Measurements from ENCODE around the gene TMPRSS2.

The TMPRSS2 gene

GRCh38 chr21:41530366-41530765 is 22.4 kb upstream of the TMPRSS2 start:
- Histone ChIP-seq H3K36me3 (ENCODE audit: control insufficient read depth, insufficient read depth, low read length) (no peaks in the 10 kb centered on the region), H3K27me3 (ENCODE audit: control insufficient read depth, insufficient read depth, low read length) (no peaks in the 10 kb centered on the region)

GRCh38 chr21:41529769-41530168 is 21.8 kb upstream of the TMPRSS2 start:
- DNase-seq (ENCODE audit: low read depth, low spot score), result no peak
- Histone ChIP-seq H3K36me3 (ENCODE audit: control insufficient read depth, insufficient read depth, low read length) (no peaks in the 10 kb centered on the region), H3K9me3 (ENCODE audit: control insufficient read depth, insufficient read depth, low read length) (no peaks in the 10 kb centered on the region), H3K27ac (ENCODE audit: low read length) (no peak overlapping the region), H3K27me3 (ENCODE audit: control insufficient read depth, insufficient read depth, low read length) (no peaks in the 10 kb centered on the region), H3K4me1 (ENCODE audit: control insufficient read depth, insufficient read depth, low read length) (peaks cover 2% of the 10 kb centered on the region; the same call in 1 of the 2 replicates), H3K4me3 (ENCODE audit: low read length) (no peak overlapping the region)
- WGBS (ENCODE audit: insufficient coverage, insufficient read length), result no CpG with 5 or more reads among the region's 9 CpGs

More at GRCh38 chr21:41530366-41530765, 22.4 kb upstream of the TMPRSS2 start:
- WGBS (ENCODE audit: insufficient coverage, insufficient read length), result no CpG with 5 or more reads among the region's 4 CpGs
- H3K9me3 ChIP-seq (ENCODE audit: control insufficient read depth, insufficient read depth, low read length), result no peaks in the 10 kb centered on the region
- no peak overlapping the region for H3K4me3 ChIP-seq (ENCODE audit: low read length)
- H3K4me1 ChIP-seq (ENCODE audit: control insufficient read depth, insufficient read depth, low read length), result peaks cover 2% of the 10 kb centered on the region; the same call in 1 of the 2 replicates
- no peak for DNase-seq (ENCODE audit: low read depth, low spot score)
- H3K27ac ChIP-seq (ENCODE audit: low read length), result no peak overlapping the region

DNA sequence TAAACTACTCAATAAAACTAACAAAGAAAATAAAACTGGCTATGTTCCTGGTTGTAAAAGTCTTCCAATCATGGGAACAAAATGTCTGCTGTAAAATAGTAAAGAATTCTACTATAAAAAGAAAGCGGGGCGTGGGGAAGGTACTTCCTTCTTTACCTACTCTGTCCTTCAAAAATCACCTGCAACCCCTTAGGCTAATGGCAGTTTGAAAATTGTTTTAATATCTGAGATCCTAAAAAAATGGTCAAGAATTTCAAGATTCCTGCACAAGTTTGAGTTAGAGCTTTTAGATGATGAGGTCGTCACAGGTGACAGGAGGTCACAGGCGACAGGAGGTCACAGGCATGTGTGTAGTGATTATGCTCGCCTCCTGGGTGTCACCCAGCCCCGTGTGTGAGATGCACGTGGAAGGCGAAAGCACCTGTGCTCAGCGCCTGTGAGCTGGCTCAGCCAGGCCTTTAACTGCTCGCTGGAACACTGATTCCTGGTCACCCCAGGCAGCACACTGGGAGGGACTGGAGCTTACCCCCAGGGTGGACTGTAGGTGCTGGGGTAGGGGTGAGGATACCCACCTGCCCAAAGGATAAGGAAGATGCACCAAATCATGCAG is 18.6 kb upstream of the TMPRSS2 start:
- no peak for DNase-seq (ENCODE audit: low read depth, low spot score)
- peaks cover 2% of the 10 kb centered on the region; the same call in 1 of the 2 replicates for H3K4me1 ChIP-seq (ENCODE audit: control insufficient read depth, insufficient read depth, low read length)
- no peak overlapping the region for H3K27ac ChIP-seq (ENCODE audit: low read length)
- WGBS (ENCODE audit: insufficient coverage, insufficient read length), result no CpG with 5 or more reads among the region's 10 CpGs
- no peaks in the 10 kb centered on the region for H3K27me3 ChIP-seq (ENCODE audit: control insufficient read depth, insufficient read depth, low read length)
- no peaks in the 10 kb centered on the region for H3K36me3 ChIP-seq (ENCODE audit: control insufficient read depth, insufficient read depth, low read length)
- no peak overlapping the region for H3K4me3 ChIP-seq (ENCODE audit: low read length)
- H3K9me3 ChIP-seq (ENCODE audit: control insufficient read depth, insufficient read depth, low read length), result no peaks in the 10 kb centered on the region

DNA sequence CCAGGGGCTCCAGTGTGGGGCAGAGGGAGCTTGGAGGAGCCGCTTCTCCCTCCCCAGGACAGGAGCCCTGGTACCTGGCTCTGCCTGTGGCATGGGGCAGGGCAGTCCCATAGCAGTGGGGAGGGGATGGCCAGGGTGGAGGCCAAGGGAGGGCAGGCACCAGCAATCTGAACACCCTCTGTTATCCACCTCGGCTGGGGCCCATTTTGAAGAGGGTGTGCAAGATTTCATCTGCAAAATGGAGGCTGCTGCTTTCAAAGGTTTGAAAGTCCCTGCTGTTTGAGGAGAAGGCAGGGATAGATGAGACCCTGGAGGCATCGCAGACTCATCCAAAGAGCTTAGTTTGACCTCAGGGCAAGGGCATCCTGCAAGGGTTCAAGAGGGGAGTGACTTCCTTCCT is 15.2 kb upstream of the TMPRSS2 start:
- Histone ChIP-seq H3K27me3 (ENCODE audit: control insufficient read depth, insufficient read depth, low read length) (no peaks in the 10 kb centered on the region), H3K4me3 (ENCODE audit: low read length) (no peak overlapping the region), H3K36me3 (ENCODE audit: control insufficient read depth, insufficient read depth, low read length) (no peaks in the 10 kb centered on the region), H3K27ac (ENCODE audit: low read length) (no peak overlapping the region), H3K4me1 (ENCODE audit: control insufficient read depth, insufficient read depth, low read length) (no peaks in the 10 kb centered on the region), H3K9me3 (ENCODE audit: control insufficient read depth, insufficient read depth, low read length) (no peaks in the 10 kb centered on the region)
- WGBS (ENCODE audit: insufficient coverage, insufficient read length), result no CpG with 5 or more reads among the region's 3 CpGs
- no peak for DNase-seq (ENCODE audit: low read depth, low spot score)

DNA sequence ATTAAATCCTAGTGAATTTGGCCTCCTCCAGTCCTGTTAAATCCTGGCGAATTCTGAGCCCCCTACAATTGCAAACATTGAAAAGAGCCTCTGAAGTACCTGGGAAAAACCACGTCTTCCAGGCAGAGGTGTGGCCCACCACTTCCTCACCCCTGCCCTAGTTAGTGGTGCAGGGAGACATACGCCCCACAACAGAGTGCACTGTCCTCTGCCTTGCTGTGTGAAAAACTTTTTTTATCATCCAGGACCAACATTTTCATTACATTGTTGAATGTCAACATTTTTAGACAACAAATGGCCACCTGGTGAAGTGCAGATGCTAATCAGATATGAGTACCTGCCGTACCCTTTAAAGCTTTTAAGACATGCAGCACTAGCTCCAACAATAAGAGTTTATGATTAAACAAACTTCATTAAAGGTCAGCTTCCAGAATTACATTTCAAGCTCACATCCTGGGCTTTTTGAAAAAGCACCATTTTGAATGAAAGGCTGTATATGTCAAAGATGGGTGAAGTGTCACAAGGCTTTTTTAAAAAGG is 13.6 kb upstream of the TMPRSS2 start:
- no peaks in the 10 kb centered on the region for H3K4me1 ChIP-seq (ENCODE audit: control insufficient read depth, insufficient read depth, low read length)
- WGBS (ENCODE audit: insufficient coverage, insufficient read length), result no CpG with 5 or more reads among the region's 4 CpGs
- DNase-seq (ENCODE audit: low read depth, low spot score), result no peak

DNA sequence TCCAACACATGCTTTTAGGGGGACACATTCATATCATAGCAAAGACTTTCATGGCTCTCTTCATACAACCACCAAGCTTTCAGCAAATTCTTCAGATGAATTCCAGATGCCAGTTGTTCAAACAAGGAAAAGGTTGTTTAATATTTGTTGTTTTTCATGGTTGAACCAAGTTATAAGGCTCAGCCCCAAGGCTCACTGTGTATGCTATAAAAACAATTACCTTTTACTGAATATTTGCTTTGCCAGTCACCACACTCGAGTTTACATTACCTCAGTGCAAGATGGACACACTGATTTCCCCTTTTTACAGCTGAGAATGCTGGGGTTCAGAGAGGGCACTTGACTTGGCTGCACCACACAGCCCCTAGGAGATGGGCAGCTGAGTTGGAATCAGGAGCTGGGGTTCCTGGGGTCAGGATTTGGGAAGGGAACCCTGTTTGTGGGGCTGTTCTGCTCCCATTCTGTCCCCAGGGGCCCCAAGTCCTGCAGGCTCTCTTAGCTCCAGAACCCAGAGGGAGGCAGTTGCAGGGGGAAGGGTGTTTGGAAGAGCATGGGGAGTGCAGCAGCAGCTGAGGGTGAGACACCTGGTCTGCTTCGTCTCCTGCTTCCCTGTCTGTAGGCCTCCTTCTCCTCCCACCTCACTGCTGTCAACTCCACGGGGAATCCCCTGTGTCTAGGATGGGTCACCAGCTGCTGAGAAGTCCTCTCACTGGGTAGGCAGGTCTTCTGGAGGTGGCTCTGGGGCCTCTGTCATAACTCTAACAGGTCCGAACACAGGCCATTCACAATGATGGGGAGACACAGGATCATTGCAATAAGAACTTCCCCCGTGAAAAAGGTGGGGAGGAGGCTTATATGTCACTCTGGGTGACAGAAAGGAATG is 12.8 kb upstream of the TMPRSS2 start:
- Histone ChIP-seq H3K27me3 (ENCODE audit: control insufficient read depth, insufficient read depth, low read length) (no peaks in the 10 kb centered on the region), H3K27ac (ENCODE audit: low read length) (no peak overlapping the region), H3K4me3 (ENCODE audit: low read length) (no peak overlapping the region), H3K9me3 (ENCODE audit: control insufficient read depth, insufficient read depth, low read length) (no peaks in the 10 kb centered on the region), H3K36me3 (ENCODE audit: control insufficient read depth, insufficient read depth, low read length) (no peaks in the 10 kb centered on the region), H3K4me1 (ENCODE audit: control insufficient read depth, insufficient read depth, low read length) (no peaks in the 10 kb centered on the region)
- WGBS (ENCODE audit: insufficient coverage, insufficient read length), result no CpG with 5 or more reads among the region's 5 CpGs
- DNase-seq (ENCODE audit: low read depth, low spot score), result no peak

More for the DNA sequence above, 13.6 kb upstream of the TMPRSS2 start:
- no peaks in the 10 kb centered on the region for H3K27me3 ChIP-seq (ENCODE audit: control insufficient read depth, insufficient read depth, low read length)
- H3K9me3 ChIP-seq (ENCODE audit: control insufficient read depth, insufficient read depth, low read length), result no peaks in the 10 kb centered on the region
- H3K4me3 ChIP-seq (ENCODE audit: low read length), result no peak overlapping the region
- H3K27ac ChIP-seq (ENCODE audit: low read length), result no peak overlapping the region
- H3K36me3 ChIP-seq (ENCODE audit: control insufficient read depth, insufficient read depth, low read length), result no peaks in the 10 kb centered on the region

DNA sequence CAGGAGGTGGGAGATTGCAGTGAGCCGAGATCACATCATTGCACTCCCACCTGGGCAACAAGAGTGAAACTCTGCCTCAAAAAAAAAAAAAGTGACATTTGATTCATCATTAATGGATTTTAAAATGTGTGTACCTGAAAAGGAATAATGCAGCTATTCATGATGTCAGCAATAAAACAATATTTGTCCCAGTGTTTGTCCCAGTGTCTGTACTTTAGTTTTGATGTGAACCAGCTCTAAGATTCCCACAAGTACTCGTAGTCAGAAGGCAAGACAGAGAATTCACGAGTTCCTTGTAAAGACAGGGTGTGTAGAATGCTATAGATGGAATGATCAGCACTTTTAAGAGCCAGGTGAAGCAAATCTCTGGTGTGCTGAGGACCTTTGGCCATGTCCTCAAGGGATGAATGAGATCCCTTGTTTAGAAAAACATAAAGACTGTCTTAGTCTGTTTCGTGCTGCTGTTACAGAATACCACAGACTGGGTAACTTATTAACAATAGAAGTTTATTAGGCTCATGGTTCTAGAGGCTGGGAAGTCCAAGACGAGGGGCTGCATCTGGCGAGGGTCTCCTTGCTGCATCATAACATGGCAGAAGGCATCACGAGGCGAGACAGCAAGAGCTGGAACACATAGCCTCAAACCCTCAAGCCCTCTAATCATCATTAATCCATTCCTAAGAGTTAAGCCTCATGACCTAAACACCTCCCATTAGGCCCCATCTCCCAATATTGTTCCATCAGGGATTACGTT is 12.0 kb upstream of the TMPRSS2 start:
- no peaks in the 10 kb centered on the region for H3K36me3 ChIP-seq (ENCODE audit: control insufficient read depth, insufficient read depth, low read length)
- no peaks in the 10 kb centered on the region for H3K9me3 ChIP-seq (ENCODE audit: control insufficient read depth, insufficient read depth, low read length)
- DNase-seq (ENCODE audit: low read depth, low spot score), result no peak
- H3K27me3 ChIP-seq (ENCODE audit: control insufficient read depth, insufficient read depth, low read length), result no peaks in the 10 kb centered on the region
- H3K4me3 ChIP-seq (ENCODE audit: low read length), result no peak overlapping the region
- WGBS (ENCODE audit: insufficient coverage, insufficient read length), result no CpG with 5 or more reads among the region's 9 CpGs
- no peaks in the 10 kb centered on the region for H3K4me1 ChIP-seq (ENCODE audit: control insufficient read depth, insufficient read depth, low read length)
- no peak overlapping the region for H3K27ac ChIP-seq (ENCODE audit: low read length)

- Histone ChIP-seq H3K4me3 (ENCODE audit: low read length) (no peak overlapping the region), H3K27ac (ENCODE audit: low read length) (no peak overlapping the region), H3K36me3 (ENCODE audit: control insufficient read depth, insufficient read depth, low read length) (no peaks in the 10 kb centered on the region), H3K27me3 (ENCODE audit: control insufficient read depth, insufficient read depth, low read length) (no peaks in the 10 kb centered on the region), H3K9me3 (ENCODE audit: control insufficient read depth, insufficient read depth, low read length) (no peaks in the 10 kb centered on the region), H3K4me1 (ENCODE audit: control insufficient read depth, insufficient read depth, low read length) (no peaks in the 10 kb centered on the region)
- 100% methylated on average over 1 of the region's 4 CpGs for WGBS (ENCODE audit: insufficient coverage, insufficient read length)
- DNase-seq (ENCODE audit: low read depth, low spot score), result no peak
Observed at GRCh38 chr21:41518757-41519156, 10.8 kb upstream of the TMPRSS2 start.

DNA sequence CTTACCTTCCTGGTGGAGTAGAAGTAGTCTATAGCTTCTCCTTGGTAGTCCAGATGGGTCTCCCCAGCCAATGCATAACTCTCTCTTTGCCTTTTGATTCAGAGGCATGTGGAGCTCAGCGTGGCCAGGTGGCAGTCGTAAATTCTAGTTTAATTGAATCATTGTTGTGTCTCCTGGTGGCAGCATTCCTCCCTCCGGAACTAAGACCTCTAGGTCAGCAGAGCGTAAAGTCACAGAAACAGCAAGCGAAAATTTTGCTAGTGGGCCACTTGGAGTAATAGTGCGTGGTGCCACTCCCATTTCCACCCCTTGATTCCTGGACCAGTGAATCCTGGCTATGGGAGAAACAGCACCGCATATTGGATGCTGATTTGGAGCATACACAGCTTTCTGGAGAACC is 3.9 kb upstream of the TMPRSS2 start:
- Histone ChIP-seq H3K9me3 (ENCODE audit: control insufficient read depth, insufficient read depth, low read length) (no peaks in the 10 kb centered on the region), H3K27ac (ENCODE audit: low read length) (no peak overlapping the region), H3K4me3 (ENCODE audit: low read length) (no peak overlapping the region), H3K27me3 (ENCODE audit: control insufficient read depth, insufficient read depth, low read length) (peaks cover 2% of the 10 kb centered on the region), H3K36me3 (ENCODE audit: control insufficient read depth, insufficient read depth, low read length) (no peaks in the 10 kb centered on the region), H3K4me1 (ENCODE audit: control insufficient read depth, insufficient read depth, low read length) (no peaks in the 10 kb centered on the region)
- DNase-seq (ENCODE audit: low read depth, low spot score), result no peak
- WGBS (ENCODE audit: insufficient coverage, insufficient read length), result no CpG with 5 or more reads among the region's 7 CpGs

DNA sequence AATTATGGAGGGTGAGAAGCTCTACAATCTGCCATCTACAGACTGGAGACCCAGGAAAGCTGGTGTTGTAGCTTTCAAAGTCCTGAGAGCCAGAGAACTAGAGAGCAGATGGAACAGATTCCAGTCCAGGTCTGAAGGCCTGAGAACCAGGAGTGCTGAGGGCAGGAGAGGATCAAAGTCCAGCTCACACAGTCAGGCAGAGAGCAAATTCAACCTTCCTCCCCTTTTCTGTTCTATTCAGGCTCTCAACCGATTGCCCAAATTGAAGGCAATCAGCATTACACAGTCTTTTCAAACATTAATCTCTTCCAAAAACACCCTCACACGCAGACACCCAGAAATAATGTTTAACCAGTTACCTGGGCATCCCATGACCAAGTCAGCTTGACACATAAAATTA is 2.5 kb upstream of the TMPRSS2 start:
- WGBS (ENCODE audit: insufficient coverage, insufficient read length), result no CpG with 5 or more reads among the region's 2 CpGs
- Histone ChIP-seq H3K4me3 (ENCODE audit: low read length) (no peak overlapping the region), H3K27me3 (ENCODE audit: control insufficient read depth, insufficient read depth, low read length) (peaks cover 12% of the 10 kb centered on the region), H3K4me1 (ENCODE audit: control insufficient read depth, insufficient read depth, low read length) (peaks cover 5% of the 10 kb centered on the region), H3K9me3 (ENCODE audit: control insufficient read depth, insufficient read depth, low read length) (no peaks in the 10 kb centered on the region), H3K36me3 (ENCODE audit: control insufficient read depth, insufficient read depth, low read length) (no peaks in the 10 kb centered on the region), H3K27ac (ENCODE audit: low read length) (no peak overlapping the region)
- no peak for DNase-seq (ENCODE audit: low read depth, low spot score)
